Gastroesophageal sphincter (tissue), 4 donors: ENCODE results near the gene GSTO2. TPM values are rescaled to one million over a fixed set of nuclear protein-coding genes. Genes with fewer than 3 reads are reported as not detected.

Experiments
- ATAC-seq: fragments of 150-250 bp; one replicate; pipeline ENCODE4 v1.9.1; 2016; ENCODE audit warnings: mild to moderate bottlenecking, moderate library complexity
- H3K27ac ChIP-seq, 4 donors: fragments of 200-600 bp; sonication (generic) in 3 of 4; 1 replicate in 3 of 4; 2 replicates in 1 of 4; pipeline ENCODE4 v1.5.1; 2016 to 2019
- H3K27me3 ChIP-seq: fragments of 200-600 bp; sonication (generic); one replicate; pipeline ENCODE4 v1.5.1; 2019
- H3K36me3 ChIP-seq, 2 donors: fragments of 200-600 bp; sonication (generic); one replicate each; pipeline ENCODE4 v1.5.1; 2019; ENCODE audit warnings: control low read depth in 1 of 2
- H3K4me1 ChIP-seq, 3 donors: fragments of 200-600 bp; sonication (generic); 1 replicate in 2 of 3; 2 replicates in 1 of 3; pipeline ENCODE4 v1.5.1; 2016 to 2019; ENCODE audit warnings: control low read depth in 2 of 3
- H3K4me3 ChIP-seq, 2 donors: fragments of 200-600 bp; sonication (generic); one replicate each; pipeline ENCODE4 v1.5.1; 2019; ENCODE audit warnings: mild to moderate bottlenecking in 1 of 2, moderate library complexity in 1 of 2
- H3K9me3 ChIP-seq, 3 donors: fragments of 200-600 bp; sonication (generic); one replicate each; pipeline ENCODE4 v1.5.1; 2017 to 2019; ENCODE audit warnings: control low read depth in 2 of 3
- CTCF ChIP-seq, 4 experiments: fragments of 200-600 bp in 2 of 4; fragments of 450-650 bp in 2 of 4; sonication (generic) in 1 of 4; IDR thresholded peaks; one replicate each; pipeline ENCODE4 v1.5.1; 2017 to 2019; ENCODE audit warnings: antibody characterized with exemption in 4 of 4, mild to moderate bottlenecking in 2 of 4, moderate library complexity in 2 of 4
- EP300 ChIP-seq: sonication (generic); formaldehyde crosslinking; IDR thresholded peaks from one replicate; pipeline ENCODE4 v1.6.1; 2017; ENCODE audit warnings: antibody characterized with exemption, mild to moderate bottlenecking
- POLR2A ChIP-seq, 2 donors: fragments of 450-650 bp; IDR thresholded peaks; one replicate each; pipeline ENCODE4 v1.6.1; 2017; ENCODE audit warnings: antibody characterized with exemption in 2 of 2, mild to moderate bottlenecking in 2 of 2, moderate library complexity in 1 of 2
- POLR2AphosphoS5 ChIP-seq: sonication (generic); formaldehyde crosslinking; IDR thresholded peaks from one replicate; pipeline ENCODE4 v1.6.1; 2017; ENCODE audit warnings: antibody characterized with exemption
- WGBS, 2 donors: methylation state at CpG; one replicate each; pipeline ENCODE4 v1.1.5; 2018; ENCODE audit warnings: low coverage in 1 of 2; 5-methylcytosine and 5-hydroxymethylcytosine counted together
- total RNA-seq, 4 donors: library from RNA; depleted of rRNA; stranded (reverse); fragments of >200 nt; gene quantifications; one replicate each; pipeline ENCODE4 v1.1.0, GENCODE V29; 2016

The GSTO2 gene
- total RNA-seq, 4 donors from 2014 or later, result 0.15 to 1.3 (median 0.21) TPM

GRCh38 chr10:104318810-104319741, 50.1 kb downstream of the GSTO2 start:
- H3K4me1 ChIP-seq, result peaks cover 4 to 85% (median 79%) of the 10 kb centered on the region in 3 donors
- peaks cover 0 to 18% of the 10 kb centered on the region in 2 donors for H3K36me3 ChIP-seq
- H3K9me3 ChIP-seq, result no peaks in the 10 kb centered on the region
- peak overlapping the region in 1 of 2 donors; percentile 2 for H3K4me3 ChIP-seq
- ATAC-seq, result peak; percentile 84
- TF ChIP-seq EP300 (peak; percentile 72), CTCF (IDR thresholded peaks at IDR 0.05) (no peak), POLR2AphosphoS5 (peak; percentile 91), POLR2A (IDR thresholded peaks at IDR 0.05) (no peak)
- no peaks in the 10 kb centered on the region for H3K27me3 ChIP-seq
- 43 to 57% methylated on average over 6 to 11 of the region's 19 CpGs for WGBS, 2 donors
- H3K27ac ChIP-seq, result peak overlapping the region; percentile 65 to 100 (median 90)

DNA sequence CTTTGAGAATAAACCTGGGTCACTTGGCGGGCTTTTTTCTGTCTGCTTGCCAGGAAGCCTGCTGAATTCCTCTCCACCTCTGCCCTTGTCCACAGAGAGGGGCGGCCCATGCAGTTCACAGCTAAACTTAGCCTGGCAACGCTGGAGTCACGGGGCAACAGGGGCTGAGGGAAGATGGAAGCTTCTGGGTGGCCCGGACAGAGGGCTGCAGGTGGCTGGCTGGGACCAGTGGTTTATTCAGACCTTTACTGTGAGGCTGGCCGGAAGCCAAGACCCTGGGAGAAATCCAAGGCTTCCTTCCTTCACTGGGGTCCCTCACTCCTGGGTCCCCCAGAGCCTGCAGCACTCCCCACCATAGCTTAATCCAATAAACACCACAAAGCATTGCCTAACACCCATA, 52.2 kb downstream of the GSTO2 start:
- Histone ChIP-seq H3K36me3 (no peaks in the 10 kb centered on the region), H3K9me3 (no peaks in the 10 kb centered on the region), H3K4me3 (no peak overlapping the region), H3K4me1 (peaks cover 14 to 100% (median 96%) of the 10 kb centered on the region in 3 donors), H3K27me3 (no peaks in the 10 kb centered on the region), H3K27ac (peak overlapping the region in 3 of 4 donors; percentile 83 to 100 (median 98))
- 43% methylated on average over 1 of the region's 6 CpGs; no CpG with 5 or more reads in 1 of the 2 donors for WGBS, 2 donors
- TF ChIP-seq POLR2A (IDR thresholded peaks at IDR 0.05) (no peak), POLR2AphosphoS5 (no peak), CTCF (IDR thresholded peaks at IDR 0.05) (no peak), EP300 (no peak)
- no peak for ATAC-seq

GRCh38 chr10:104321725-104322415, 52.9 kb downstream of the GSTO2 start:
- no peaks in the 10 kb centered on the region for H3K36me3 ChIP-seq
- peaks cover 14 to 100% (median 97%) of the 10 kb centered on the region in 3 donors for H3K4me1 ChIP-seq
- TF ChIP-seq POLR2AphosphoS5 (no peak), POLR2A (IDR thresholded peaks at IDR 0.05) (no peak), EP300 (no peak), CTCF (IDR thresholded peaks at IDR 0.05) (no peak)
- H3K4me3 ChIP-seq, result no peak overlapping the region
- no peak for ATAC-seq
- H3K27me3 ChIP-seq, result no peaks in the 10 kb centered on the region
- H3K27ac ChIP-seq, result peak overlapping the region in 3 of 4 donors; percentile 83 to 100 (median 98)
- 39 to 100% methylated on average over 1 to 6 of the region's 8 CpGs for WGBS, 2 donors
- no peaks in the 10 kb centered on the region for H3K9me3 ChIP-seq

- no peak for TF ChIP-seq EP300
- TF ChIP-seq CTCF (IDR thresholded peaks at IDR 0.05), result no peak
- TF ChIP-seq POLR2AphosphoS5, result peak; percentile 4
- no peak for TF ChIP-seq POLR2A (IDR thresholded peaks at IDR 0.05)
- peak overlapping the region in 3 of 4 donors; percentile 83 to 100 (median 98) for H3K27ac ChIP-seq
- WGBS, 2 donors, result 17 to 50% methylated on average over 1 to 2 of the region's 7 CpGs
These were observed 53.4 kb downstream of the GSTO2 start for GRCh38 chr10:104322416-104322782.

More at GRCh38 chr10:104322416-104322782, 53.4 kb downstream of the GSTO2 start:
- H3K4me1 ChIP-seq, result peaks cover 14 to 100% (median 98%) of the 10 kb centered on the region in 3 donors
- no peaks in the 10 kb centered on the region for H3K36me3 ChIP-seq
- H3K4me3 ChIP-seq, result no peak overlapping the region
- no peaks in the 10 kb centered on the region for H3K27me3 ChIP-seq
- ATAC-seq, result no peak
- H3K9me3 ChIP-seq, result no peaks in the 10 kb centered on the region
